Activated CD4-positive, CD25-positive, alpha-beta regulatory T cell (primary cell): Measurements from ENCODE around the gene EOLA1.
"Not testable (repeated sequence)": the region's sequence is repeated elsewhere in the genome, so short reads cannot be mapped to it uniquely, and the experiment has no call there.

Source experiments
- DNase-seq, 4 experiments: peaks; one replicate each; lab custom pipeline; 2025; lab: John Stamatoyannopoulos, UW

EOLA1 gene

GRCh38 chrX:149513825-149514428, 26.9 kb upstream of the EOLA1 start:
- DNase-seq, result no peak

DNA sequence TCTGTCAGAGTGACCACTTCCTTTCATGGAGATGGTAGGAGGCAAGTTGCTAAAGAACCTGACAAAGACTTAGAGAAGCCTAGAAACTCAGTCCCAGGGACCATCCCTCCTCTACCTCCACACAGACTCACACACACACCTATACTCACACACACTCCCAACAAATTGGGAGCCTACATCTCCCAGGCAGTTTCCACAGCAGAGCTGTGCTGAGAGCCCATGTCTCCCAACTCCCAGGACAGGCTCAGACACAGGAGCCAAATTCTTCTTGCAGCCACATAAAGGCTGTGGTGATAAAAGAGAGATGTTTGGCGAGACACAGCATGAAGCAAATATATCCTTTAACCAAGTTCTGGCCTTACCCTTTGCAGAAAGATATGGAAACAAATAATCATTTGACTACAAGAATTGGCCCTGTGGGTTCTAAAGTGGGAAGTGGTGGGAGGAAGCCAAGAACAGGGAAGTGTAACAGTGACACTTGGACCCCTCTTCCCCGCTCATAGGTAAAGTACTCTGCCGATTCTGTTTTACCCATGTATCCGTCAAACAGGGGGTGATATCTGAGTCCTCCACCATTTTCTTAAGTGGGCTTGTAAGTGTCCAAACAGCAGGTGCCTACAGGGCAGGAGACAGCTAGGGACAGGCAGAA, 24.7 kb upstream of the EOLA1 start:
- no peak for DNase-seq

DNA sequence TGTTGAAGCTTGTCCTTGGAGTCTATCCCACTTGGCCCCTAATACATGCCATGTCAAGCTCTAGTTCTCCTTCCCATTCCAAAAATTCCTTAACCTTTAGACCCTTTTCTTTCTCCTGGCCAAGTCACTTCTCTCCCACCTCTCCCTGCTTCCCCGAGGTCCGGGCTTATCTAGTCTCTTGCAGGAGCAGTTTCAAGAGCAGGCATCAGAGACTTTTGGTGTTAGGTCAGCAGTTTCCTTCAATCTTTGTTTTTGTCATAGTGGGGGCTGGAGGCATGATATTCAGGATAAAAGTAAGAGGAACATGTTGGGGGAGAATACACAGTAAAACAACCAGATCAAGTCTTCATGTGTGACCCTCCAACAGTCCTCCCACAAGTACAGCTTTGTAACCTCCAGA, 24.2 kb upstream of the EOLA1 start:
- no peak for DNase-seq

- no peak for DNase-seq
Observed at GRCh38 chrX:149517308-149517707, 23.5 kb upstream of the EOLA1 start.

GRCh38 chrX:149518236-149518635, 22.6 kb upstream of the EOLA1 start:
- DNase-seq, result no peak

GRCh38 chrX:149520636-149521277, 20.1 kb upstream of the EOLA1 start:
- DNase-seq, result not testable (repeated sequence)

- no peak for DNase-seq
Observed at GRCh38 chrX:149521438-149521837, 19.4 kb upstream of the EOLA1 start.

GRCh38 chrX:149522916-149523315, 17.9 kb upstream of the EOLA1 start:
- no peak for DNase-seq

- peak in 3 of 4 experiments; percentile 12 to 41 (median 29) for DNase-seq
Observed at GRCh38 chrX:149525389-149525788, 15.4 kb upstream of the EOLA1 start.

DNA sequence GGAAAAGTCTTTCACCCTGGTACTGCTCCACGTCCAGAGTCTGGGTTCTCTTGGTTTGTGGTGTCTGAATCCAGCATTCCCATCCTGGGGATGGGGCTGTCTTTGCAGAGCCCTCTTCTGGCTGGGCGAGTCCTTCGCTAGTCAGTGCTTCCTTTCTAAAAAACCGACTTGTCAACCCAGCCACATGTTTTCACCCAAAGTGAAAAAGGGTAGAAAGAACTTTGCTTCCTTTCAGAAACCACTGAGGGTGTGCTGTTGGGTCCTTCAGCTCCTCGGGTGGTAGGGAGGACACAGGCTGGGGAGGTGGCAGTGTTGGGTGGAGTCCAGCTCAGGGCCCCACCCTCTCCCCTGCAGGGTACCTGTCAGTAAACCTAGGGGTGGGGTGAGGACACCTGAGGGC, 14.9 kb upstream of the EOLA1 start:
- not testable (repeated sequence) for DNase-seq

- not testable (repeated sequence) for DNase-seq
Observed at GRCh38 chrX:149526318-149527033, 14.3 kb upstream of the EOLA1 start.

- DNase-seq, result peak in 1 of 4 experiments; percentile 3
Observed at GRCh38 chrX:149527705-149528104, 13.1 kb upstream of the EOLA1 start.

DNA sequence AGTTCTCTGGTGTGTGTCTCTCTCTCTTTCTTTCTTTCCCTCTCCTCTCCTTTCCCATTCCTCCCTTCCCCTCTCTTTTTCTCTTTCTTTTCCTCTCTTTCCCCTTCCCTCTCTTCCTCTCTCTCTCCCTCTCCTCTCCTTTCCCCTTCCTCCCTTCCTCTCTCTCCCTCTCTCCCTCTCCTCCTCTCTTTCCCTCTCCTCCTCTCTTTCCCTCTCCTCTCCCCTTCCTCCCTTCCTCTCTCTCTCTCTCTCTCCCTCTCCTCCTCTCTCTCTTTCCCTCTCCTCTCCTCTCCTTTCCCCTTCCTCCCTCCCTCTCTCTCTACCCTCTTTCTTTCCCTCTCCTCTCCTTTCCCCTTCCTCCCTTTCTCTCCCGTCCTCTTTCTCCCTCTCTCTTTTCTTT, 12.4 kb upstream of the EOLA1 start:
- no peak for DNase-seq

GRCh38 chrX:149531599-149531998, 9.2 kb upstream of the EOLA1 start:
- DNase-seq, result no peak

DNA sequence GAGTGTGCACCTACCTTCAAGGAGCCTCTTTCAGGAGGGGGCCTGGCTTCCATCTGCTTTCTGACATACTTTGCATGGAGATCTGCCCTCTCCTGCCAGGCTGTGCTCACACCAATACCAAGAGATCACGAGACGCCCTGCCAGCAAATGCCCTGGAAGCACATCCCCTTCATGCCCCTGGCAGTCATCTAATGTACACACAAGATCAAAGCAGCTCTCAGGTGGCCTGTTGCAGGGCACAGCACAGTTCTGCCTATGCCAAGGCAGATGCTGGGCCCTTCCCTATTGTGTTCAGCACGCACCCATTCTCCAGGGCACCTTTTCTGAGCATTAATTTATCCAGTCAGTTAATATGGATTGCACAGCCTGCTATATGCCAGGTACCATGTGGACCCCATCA, 7.9 kb upstream of the EOLA1 start:
- not testable (repeated sequence) for DNase-seq

GRCh38 chrX:149533999-149534398, 6.8 kb upstream of the EOLA1 start:
- DNase-seq, result not testable (repeated sequence)

- DNase-seq, result not testable (repeated sequence)
Observed at GRCh38 chrX:149534926-149535602, 5.7 kb upstream of the EOLA1 start.

GRCh38 chrX:149537474-149537873, 3.3 kb upstream of the EOLA1 start:
- not testable (repeated sequence) for DNase-seq

DNA sequence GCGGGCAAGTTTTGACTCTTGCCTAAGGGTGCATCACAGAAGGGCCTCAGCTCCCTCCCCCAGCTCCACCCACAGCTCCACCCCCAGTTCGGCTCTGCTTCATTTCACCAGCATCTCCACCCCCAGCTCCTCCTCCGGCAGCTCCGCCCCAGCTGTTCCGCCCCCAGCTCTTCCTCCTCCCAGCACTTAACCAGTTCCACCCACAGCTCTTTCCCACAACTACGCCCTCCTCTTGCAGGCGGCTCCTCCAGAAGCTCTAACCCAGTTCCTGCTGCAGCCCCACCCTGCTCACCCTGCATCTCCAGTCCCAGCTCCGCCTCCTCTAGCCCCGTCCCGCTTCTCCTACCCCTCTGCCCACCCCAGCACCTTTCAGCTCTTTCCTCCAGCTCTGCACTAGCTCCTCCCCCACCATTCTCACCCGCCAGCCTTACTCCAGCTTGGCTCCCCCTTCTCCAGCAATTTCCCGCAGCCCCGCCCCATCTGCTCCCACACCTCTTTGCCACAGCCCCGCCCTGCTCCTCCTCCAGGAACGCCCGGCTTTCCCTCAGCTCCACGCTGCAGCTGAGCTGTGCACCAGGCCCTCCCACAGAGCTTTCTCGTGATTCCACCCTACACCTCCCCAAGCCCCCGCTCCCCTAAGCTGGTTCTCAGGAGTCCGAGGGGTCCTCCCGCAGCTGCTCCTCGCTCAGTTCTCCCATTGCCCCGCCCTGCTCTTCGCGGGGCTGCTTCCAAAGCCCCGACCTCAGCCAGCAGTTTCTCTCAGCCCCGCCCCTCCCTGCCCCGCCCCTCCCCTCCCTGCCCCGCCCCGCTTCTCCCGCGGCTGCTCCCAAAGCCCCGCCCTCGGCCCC, 1.3 kb upstream of the EOLA1 start:
- peak; percentile 38 to 70 (median 62) for DNase-seq

DNA sequence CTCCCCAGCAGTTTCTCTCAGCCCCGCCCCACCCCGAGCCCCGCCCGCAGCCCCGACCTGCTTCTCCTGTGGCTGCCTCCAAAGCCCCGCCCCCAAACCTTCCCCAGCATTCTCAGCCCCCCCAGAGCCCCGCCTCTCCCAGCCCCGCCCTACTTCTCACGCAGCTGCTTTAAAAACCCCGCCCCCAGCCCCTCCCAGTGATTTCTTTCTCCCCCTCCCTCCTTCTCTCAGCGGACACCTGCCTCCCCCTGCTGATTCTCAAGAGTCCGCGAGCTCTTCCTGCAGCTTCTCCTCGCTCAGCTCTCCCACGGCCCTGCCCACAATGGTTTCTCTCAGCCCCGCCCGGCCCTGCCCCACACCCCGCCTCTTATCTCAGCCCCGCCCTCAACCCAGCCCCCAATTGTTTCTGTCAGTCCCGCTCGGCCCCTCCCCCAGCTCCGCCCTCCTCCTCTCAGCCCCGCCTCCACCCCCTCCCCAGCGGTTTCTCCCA, 636 bp upstream of the EOLA1 start:
- DNase-seq, result peak; percentile 75 to 90 (median 84)

DNA sequence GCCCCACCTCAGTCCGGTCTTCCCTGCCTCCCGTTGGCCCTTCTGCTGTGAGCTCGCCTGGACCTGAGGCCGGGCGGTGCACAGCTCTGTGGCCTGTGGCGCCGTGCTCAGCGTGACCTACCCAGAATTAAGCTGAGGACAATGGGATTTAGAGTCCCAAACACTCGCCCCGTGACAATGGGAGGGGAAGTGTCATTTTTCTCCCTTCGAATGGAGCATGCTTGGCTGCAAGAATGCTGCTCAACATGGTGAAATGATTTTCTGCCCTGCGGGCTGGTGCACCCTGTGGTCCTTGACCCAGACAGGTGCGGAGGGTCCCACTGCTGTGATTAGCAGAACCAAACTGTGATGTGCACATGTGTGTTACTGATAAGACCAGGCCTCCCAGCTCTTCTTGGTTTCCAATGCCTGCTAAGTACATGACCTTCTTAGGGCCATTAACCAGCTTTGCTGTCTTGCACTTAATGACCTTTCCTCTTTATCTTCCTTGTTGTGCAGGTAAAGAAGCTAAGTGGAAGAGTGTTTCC, 772 bp downstream of the EOLA1 start:
- no peak for DNase-seq
